NCI-H2196 (cell line): ENCODE data around the gene GAREM1.
"Not testable (repeated sequence)": the region's sequence is repeated elsewhere in the genome, so short reads cannot be mapped to it uniquely, and the experiment has no call there.

Experiments used
- DNase-seq: peaks from one replicate; lab custom pipeline; 2025; ENCODE audit not compliant: unreplicated experiment; lab: John Stamatoyannopoulos, UW

Gene GAREM1

DNA sequence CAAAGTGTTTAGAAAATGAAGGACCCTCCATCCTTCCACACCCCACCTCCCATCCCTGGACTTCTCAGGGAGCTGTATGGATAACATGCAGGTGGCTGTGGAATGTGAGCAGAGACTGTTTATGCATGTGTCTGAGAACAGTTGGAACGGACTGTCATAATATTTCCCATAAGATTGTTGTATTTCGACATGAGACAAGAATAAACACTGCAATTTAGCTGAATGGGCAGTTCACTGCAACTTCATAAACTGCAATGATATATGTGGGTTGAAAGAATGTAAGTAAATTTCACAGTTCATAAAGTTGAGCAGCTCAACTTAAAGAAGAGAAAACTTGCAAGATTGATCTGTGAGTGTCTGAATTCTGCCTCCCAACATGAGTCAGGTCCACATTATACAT, 206.3 kb downstream of the GAREM1 start:
- no peak for DNase-seq

DNA sequence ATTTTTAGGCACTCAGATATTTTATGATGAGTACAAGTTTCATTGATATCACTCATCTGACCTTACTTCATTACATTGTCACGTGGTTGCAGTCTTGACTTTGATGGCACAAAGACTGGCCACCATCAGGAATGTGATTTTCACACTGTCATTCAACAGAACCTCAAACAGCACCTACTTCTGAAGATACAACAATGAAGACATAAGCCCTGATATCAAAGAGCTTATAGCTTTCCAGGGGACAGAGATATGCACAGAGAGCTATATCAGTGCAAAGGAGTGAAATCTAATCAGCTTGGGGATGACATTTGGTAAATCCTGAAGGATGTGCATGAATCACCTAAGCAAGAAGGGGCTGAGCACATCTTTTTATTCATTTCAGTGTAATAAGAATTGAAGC, 208.6 kb downstream of the GAREM1 start:
- DNase-seq, result no peak

DNA sequence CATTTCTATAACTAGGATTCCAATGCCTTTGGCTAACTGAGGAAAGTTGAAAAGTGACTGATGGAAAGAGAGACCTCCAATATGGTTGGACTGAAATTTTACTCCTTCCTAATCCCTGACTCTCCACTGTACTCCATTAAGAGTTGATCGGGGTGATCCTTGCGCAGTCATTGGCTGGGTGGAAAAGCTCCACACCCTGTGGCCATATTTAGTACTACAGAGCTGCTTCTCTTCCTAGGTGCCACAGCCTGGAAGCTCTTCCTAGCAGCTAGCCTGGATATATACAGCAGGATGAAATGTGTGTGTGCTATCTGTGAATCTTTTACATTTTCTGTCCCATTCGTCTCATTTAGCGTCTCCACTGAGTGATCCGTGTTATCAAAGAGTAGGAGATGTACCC, 209.7 kb downstream of the GAREM1 start:
- no peak for DNase-seq

DNA sequence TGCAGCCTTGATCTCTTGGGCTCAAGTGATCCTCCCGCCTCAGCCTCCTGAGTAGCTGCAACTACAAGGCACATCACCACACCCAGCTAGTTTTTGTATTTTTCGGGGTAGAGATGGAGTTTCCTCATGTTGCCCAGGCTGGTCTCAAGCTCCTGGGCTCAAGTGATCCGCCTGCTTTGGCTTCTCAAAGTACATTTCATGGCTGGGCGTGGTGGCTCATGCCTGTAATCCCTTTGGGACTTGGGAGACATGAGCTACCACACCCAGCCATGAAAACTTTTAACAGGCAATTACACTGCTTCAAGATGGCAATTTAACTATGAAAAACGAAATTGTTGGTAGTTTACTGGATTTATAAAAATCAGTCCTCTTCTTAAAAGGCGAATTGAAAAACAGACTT, 211.1 kb downstream of the GAREM1 start:
- DNase-seq, result no peak

DNA sequence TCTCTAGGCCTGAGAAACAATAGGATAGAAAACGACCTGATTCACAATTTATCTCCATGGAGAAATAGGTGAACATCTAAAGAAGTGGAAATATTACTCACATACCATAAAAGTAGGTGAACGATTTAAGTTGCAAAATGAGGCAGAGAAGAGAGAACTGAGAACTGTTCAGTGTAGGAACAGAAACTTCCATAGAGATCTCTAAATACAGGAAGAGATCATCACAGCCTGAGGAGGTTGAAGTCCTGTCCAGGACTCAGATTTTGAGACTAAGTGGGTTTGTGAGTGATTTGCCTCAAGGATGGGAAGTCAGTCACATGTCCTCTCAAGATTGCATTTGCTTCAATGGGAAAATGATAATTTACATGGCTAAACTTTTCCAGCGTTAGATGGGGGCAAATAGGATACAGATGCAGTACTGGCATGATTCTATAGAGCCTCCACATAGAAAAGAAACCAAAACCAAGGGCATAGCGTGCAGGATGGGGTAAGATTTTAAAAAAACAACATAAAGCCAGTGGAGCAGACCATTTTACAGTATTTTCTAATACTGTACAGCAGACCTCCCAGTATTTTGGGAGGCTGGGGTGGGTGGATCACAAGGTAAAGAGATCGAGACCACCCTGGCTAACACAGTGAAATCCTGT, 212.0 kb downstream of the GAREM1 start:
- DNase-seq, result no peak

- DNase-seq, result no peak
Observed at GRCh38 chr18:32258148-32258547, 212.5 kb downstream of the GAREM1 start.

- DNase-seq, result no peak
Observed at GRCh38 chr18:32257084-32257785, 213.4 kb downstream of the GAREM1 start.

GRCh38 chr18:32255570-32255969, 215.1 kb downstream of the GAREM1 start:
- no peak for DNase-seq

DNA sequence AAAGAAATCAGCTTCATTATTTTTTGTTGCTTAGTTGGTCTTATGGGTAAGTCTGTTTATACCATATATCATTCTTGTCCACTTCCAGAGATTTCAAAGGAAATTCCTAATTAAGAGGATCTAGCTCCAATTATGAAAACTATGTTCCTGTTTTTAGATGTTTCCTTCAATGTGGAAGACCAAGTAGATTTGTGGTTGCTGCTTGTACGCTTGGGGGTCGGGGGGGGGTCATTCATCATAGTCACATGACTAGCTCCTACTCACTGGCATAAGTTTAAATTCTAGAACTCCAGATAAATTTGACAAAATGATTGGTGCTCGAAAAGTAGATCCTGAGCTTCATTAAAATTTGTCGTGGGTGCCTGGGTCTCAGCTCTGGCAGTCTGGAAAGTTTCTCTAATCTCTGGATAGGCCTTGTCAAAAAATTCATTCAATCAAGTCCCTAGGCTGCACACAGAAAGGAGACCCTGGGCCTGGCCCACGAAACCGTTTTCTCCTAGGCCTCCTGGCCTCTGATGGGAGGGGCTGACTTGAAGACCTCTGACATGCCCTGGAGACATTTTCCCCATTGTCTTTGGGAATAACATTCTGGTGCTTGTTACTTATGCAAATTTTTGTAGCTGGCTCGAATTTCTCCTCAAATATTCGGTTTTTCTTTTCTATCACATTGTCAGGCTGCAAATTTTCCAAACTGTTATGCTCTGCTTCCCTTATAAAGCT, 218.4 kb downstream of the GAREM1 start:
- DNase-seq, result no peak

DNA sequence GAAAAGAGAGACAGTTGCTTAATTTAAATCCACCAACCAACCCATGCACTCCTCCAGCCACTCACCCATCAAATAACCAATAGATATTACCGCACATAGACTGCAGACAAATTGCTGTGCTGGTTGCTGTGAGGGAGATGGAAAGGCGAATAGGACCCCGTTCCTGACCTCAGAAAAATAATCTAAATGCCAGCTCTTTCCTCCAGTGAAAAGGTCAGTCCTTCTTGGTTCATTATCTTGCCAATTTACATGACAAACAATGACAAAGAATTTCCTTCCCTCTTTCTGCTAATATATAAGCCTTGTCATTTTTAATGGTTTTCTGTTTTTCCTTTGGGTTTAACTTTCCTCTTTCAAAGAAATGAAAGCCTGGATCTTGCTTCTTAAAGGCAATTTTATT, 219.2 kb downstream of the GAREM1 start:
- no peak for DNase-seq

- no peak for DNase-seq
Observed at GRCh38 chr18:32249147-32249929, 221.3 kb downstream of the GAREM1 start.

DNA sequence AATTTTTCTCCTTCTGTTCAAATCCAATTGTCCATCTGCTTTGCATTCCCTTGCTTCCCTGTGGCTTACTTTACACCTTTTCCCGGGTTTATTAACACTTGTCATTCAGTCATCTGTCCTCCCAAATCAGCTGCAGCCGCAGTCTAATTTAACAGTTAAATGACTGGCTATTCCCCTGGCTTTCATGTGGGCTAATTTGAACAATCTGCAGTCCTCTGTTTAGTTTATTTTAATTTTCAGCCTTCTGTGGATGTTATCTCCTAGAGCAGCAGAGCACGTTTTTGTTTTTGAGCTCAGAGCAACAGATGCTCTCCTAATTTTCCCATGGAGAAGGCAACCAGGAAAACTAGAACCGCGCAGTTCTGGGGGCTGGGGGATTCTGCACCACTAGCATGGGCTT, 225.8 kb downstream of the GAREM1 start:
- DNase-seq, result no peak

DNA sequence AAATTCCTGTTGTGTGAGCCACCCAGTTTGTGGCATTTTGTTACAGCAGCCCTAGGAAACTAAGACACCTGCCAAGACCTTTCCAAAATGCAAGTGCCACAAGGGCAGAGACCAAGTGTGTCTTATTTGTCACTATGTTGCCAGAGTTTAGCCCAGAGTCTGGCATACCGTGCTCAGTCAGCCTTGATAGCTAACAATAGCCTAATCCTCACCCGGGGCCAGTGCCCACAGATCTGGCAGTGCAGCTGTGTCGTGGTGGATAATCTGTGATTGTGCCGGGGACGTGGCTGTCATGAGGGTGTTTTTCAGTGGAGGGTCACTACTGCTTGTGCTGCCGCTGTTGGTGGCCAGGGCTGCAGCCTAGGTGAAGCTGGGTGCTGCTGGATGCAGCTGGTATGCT, 227.3 kb downstream of the GAREM1 start:
- DNase-seq, result no peak

GRCh38 chr18:32242395-32242794, 228.3 kb downstream of the GAREM1 start:
- no peak for DNase-seq

- DNase-seq, result no peak
Observed at GRCh38 chr18:32238635-32239268, 231.9 kb downstream of the GAREM1 start.

DNA sequence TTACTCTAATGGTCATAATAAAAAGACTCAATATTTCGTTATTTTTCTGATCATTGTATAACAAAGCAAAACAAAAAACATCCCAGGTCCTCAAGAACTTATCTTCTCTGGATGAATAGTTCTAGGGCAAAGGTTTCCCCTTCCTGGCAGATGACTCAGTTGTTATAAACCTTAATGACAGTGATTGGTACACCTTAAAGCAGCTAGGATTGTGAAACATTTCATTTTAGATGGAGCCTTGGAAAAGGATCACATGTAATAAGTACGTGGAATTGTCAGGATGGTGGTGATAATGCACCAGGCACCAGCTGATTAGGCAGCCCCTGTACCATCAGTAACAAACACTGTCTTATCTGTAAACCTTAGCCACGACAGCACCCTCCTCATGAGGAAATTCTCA, 233.6 kb downstream of the GAREM1 start:
- no peak for DNase-seq

DNA sequence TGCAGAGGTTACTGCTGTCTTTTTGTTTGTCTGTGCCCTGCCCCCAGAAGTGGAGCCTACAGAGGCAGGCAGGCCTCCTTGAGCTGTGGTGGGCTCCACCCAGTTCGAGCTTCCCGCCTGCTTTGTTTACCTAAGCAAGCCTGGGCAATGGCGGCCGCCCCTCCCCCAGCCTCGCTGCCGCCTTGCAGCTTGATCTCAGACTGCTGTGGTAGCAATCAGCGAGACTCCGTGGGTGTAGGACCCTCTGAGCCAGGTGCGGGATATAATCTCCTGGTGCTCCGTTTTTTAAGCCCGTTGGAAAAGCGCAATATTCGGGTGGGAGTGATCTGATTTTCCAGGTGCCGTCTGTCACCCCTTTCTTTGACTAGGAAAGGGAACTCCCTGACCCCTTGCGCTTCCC, 237.3 kb downstream of the GAREM1 start:
- DNase-seq, result not testable (repeated sequence)

DNA sequence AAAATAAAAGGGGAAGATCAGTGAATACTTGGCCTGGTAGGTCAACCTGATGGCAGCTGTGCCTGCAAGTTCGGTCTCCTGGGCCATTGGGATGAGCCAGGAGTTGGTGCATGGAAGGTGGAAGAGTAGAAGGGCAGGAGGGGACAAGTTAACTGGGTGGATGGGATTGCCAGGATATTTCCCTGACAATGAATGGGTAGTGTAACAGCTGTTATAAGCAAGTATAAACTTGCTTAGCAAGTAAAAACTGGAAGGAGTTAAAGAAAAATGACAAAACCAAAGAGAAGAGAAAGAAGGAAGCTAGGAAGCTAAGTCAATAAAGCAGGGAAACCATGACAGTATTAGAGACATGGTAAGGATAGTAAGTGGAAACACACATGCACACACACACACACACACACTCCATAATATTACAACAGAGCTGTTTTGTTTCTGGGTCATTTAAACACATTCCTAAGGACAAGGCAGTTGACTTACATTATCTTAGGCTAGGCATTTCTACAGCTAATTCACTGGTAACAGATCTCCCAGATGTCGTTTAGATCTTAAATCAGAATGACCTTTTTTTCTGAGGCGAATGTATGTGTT, 251.2 kb downstream of the GAREM1 start:
- DNase-seq, result no peak

DNA sequence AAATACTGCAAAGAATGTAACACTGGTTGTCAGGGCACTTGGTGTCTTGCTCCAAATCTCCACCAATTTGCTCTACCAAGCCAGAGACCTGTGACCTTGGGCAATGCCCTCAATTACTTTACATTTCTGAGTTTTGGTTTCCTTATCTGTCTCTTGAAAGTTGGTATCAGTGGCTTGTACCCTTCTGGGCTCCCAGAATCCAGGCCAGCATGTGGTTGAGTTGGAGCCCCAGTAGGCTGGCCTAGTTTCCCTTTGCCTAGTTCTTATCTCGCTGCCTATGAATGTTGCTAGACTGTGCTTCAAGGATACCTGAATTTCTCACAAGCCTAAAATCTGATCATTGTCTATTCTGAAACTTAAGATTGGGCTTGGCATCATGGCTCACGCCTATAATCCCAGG, 254.3 kb downstream of the GAREM1 start:
- no peak for DNase-seq

- DNase-seq, result no peak
Observed at GRCh38 chr18:32213693-32214092, 257.0 kb downstream of the GAREM1 start.
